Neuron (in vitro differentiated cells): Measurements from ENCODE around the gene SPECC1L.
"Not testable (repeated sequence)": the region's sequence is repeated elsewhere in the genome, so short reads cannot be mapped to it uniquely, and the experiment has no call there.

Experiments used
- H2AFZ ChIP-seq: one replicate; pipeline ENCODE4 v1.6.1; 2013; ENCODE audit warnings: low read depth, mild to moderate bottlenecking, inconsistent platforms, low read length, moderate library complexity
- H3K27me3 ChIP-seq: one replicate; pipeline ENCODE4 v1.6.1; 2013; ENCODE audit warnings: low read length; ENCODE audit not compliant: insufficient read depth
- H3K36me3 ChIP-seq: one replicate; pipeline ENCODE4 v1.6.1; 2013; ENCODE audit warnings: low read length; ENCODE audit not compliant: insufficient read depth
- H3K4me1 ChIP-seq: one replicate; pipeline ENCODE4 v1.6.1; 2013; ENCODE audit warnings: low read length; ENCODE audit not compliant: insufficient read depth
- H3K4me3 ChIP-seq: 2 replicates; pipeline ENCODE4 v1.5.1; 2013; ENCODE audit warnings: mild to moderate bottlenecking, low read length, moderate library complexity
- H3K9me3 ChIP-seq: one replicate; pipeline ENCODE4 v1.6.1; 2013; ENCODE audit warnings: low read length

Gene SPECC1L

GRCh38 chr22:24303007-24303406 is 32.4 kb downstream of the SPECC1L start:
- no peak overlapping the region for H2AFZ ChIP-seq
- no peaks in the 10 kb centered on the region for H3K27me3 ChIP-seq
- no peak overlapping the region for H3K4me3 ChIP-seq
- H3K9me3 ChIP-seq: peaks cover 19% of the 10 kb centered on the region
- peaks cover 50% of the 10 kb centered on the region for H3K36me3 ChIP-seq
- no peaks in the 10 kb centered on the region for H3K4me1 ChIP-seq

- H3K36me3 ChIP-seq: peaks cover 62% of the 10 kb centered on the region
- no peaks in the 10 kb centered on the region for H3K4me1 ChIP-seq
- H3K4me3 ChIP-seq: no peak overlapping the region
- H2AFZ ChIP-seq: no peak overlapping the region
- H3K27me3 ChIP-seq: no peaks in the 10 kb centered on the region
- peaks cover 19% of the 10 kb centered on the region for H3K9me3 ChIP-seq
Measured at GRCh38 chr22:24304062-24304675, 33.5 kb downstream of the SPECC1L start.

GRCh38 chr22:24305260-24305692 is 34.6 kb downstream of the SPECC1L start:
- Histone ChIP-seq H3K4me1 (no peaks in the 10 kb centered on the region), H2AFZ (no peak overlapping the region), H3K9me3 (peaks cover 19% of the 10 kb centered on the region), H3K27me3 (no peaks in the 10 kb centered on the region), H3K4me3 (no peak overlapping the region), H3K36me3 (peaks cover 70% of the 10 kb centered on the region)

GRCh38 chr22:24310969-24311368 is 40.3 kb downstream of the SPECC1L start:
- H3K36me3 ChIP-seq: peaks cover 69% of the 10 kb centered on the region
- H3K4me3 ChIP-seq: no peak overlapping the region
- no peak overlapping the region for H2AFZ ChIP-seq
- H3K9me3 ChIP-seq: peaks cover 16% of the 10 kb centered on the region
- no peaks in the 10 kb centered on the region for H3K27me3 ChIP-seq
- no peaks in the 10 kb centered on the region for H3K4me1 ChIP-seq

GRCh38 chr22:24315367-24315966 is 44.8 kb downstream of the SPECC1L start:
- H3K36me3 ChIP-seq: peaks cover 56% of the 10 kb centered on the region
- no peaks in the 10 kb centered on the region for H3K27me3 ChIP-seq
- H3K4me3 ChIP-seq: no peak overlapping the region
- H2AFZ ChIP-seq: no peak overlapping the region
- H3K4me1 ChIP-seq: no peaks in the 10 kb centered on the region
- peaks cover 10% of the 10 kb centered on the region for H3K9me3 ChIP-seq

- Histone ChIP-seq H3K36me3 (peaks cover 61% of the 10 kb centered on the region), H3K9me3 (peaks cover 10% of the 10 kb centered on the region)
- not testable (repeated sequence) for H2AFZ ChIP-seq, H3K27me3 ChIP-seq, H3K4me1 ChIP-seq, H3K4me3 ChIP-seq
Measured at GRCh38 chr22:24316264-24316663, 45.6 kb downstream of the SPECC1L start.

- H3K36me3 ChIP-seq: peaks cover 69% of the 10 kb centered on the region
- H3K4me1 ChIP-seq, H3K27me3 ChIP-seq, H3K4me3 ChIP-seq, H2AFZ ChIP-seq: not testable (repeated sequence)
- H3K9me3 ChIP-seq: peaks cover 10% of the 10 kb centered on the region
Measured at GRCh38 chr22:24317511-24317910, 46.9 kb downstream of the SPECC1L start.

- Histone ChIP-seq H3K27me3 (no peaks in the 10 kb centered on the region), H3K36me3 (peaks cover 65% of the 10 kb centered on the region), H3K9me3 (peaks cover 9% of the 10 kb centered on the region), H2AFZ (no peak overlapping the region), H3K4me3 (no peak overlapping the region), H3K4me1 (no peaks in the 10 kb centered on the region)
Measured at GRCh38 chr22:24319451-24319850, 48.8 kb downstream of the SPECC1L start.

GRCh38 chr22:24321999-24322398 is 51.4 kb downstream of the SPECC1L start:
- Histone ChIP-seq H3K36me3 (peaks cover 64% of the 10 kb centered on the region), H3K4me3 (no peak overlapping the region), H3K27me3 (no peaks in the 10 kb centered on the region), H2AFZ (no peak overlapping the region), H3K4me1 (no peaks in the 10 kb centered on the region), H3K9me3 (no peaks in the 10 kb centered on the region)

GRCh38 chr22:24322522-24322921 is 51.9 kb downstream of the SPECC1L start:
- Histone ChIP-seq H3K36me3 (peaks cover 69% of the 10 kb centered on the region), H3K9me3 (no peaks in the 10 kb centered on the region), H3K27me3 (no peaks in the 10 kb centered on the region), H3K4me1 (no peaks in the 10 kb centered on the region), H2AFZ (no peak overlapping the region), H3K4me3 (no peak overlapping the region)

GRCh38 chr22:24323233-24323632 is 52.6 kb downstream of the SPECC1L start:
- no peaks in the 10 kb centered on the region for H3K4me1 ChIP-seq
- peaks cover 75% of the 10 kb centered on the region for H3K36me3 ChIP-seq
- H3K9me3 ChIP-seq: no peaks in the 10 kb centered on the region
- H3K27me3 ChIP-seq: no peaks in the 10 kb centered on the region
- H2AFZ ChIP-seq: no peak overlapping the region
- H3K4me3 ChIP-seq: no peak overlapping the region

GRCh38 chr22:24323695-24324094 is 53.1 kb downstream of the SPECC1L start:
- Histone ChIP-seq H3K4me3 (no peak overlapping the region), H3K9me3 (no peaks in the 10 kb centered on the region), H3K27me3 (no peaks in the 10 kb centered on the region), H2AFZ (no peak overlapping the region), H3K36me3 (peaks cover 71% of the 10 kb centered on the region), H3K4me1 (no peaks in the 10 kb centered on the region)

GRCh38 chr22:24324137-24324536 is 53.5 kb downstream of the SPECC1L start:
- Histone ChIP-seq H3K4me1 (no peaks in the 10 kb centered on the region), H3K27me3 (no peaks in the 10 kb centered on the region), H3K4me3 (no peak overlapping the region), H2AFZ (no peak overlapping the region), H3K9me3 (no peaks in the 10 kb centered on the region), H3K36me3 (peaks cover 71% of the 10 kb centered on the region)
